NCI-H1417 treated with DMSO at 0.1 percent for 48 hours (cell line): ENCODE results near the gene RAB11A.
"Not testable (repeated sequence)": the region's sequence is repeated elsewhere in the genome, so short reads cannot be mapped to it uniquely, and the experiment has no call there.

Source experiments
- DNase-seq: peaks from one replicate; lab custom pipeline; 2025; lab: John Stamatoyannopoulos, UW

The RAB11A gene

GRCh38 chr15:65845826-65846519, 23.3 kb upstream of the RAB11A start:
- no peak for DNase-seq

- no peak for DNase-seq
These were observed 21.3 kb upstream of the RAB11A start for GRCh38 chr15:65847989-65848388.

- DNase-seq: no peak
These were observed 17.3 kb upstream of the RAB11A start for GRCh38 chr15:65851981-65852380.

GRCh38 chr15:65856821-65857455, 12.4 kb upstream of the RAB11A start:
- DNase-seq: no peak

- no peak for DNase-seq
These were observed 11.4 kb upstream of the RAB11A start for GRCh38 chr15:65857718-65858402.

- no peak for DNase-seq
These were observed 6.6 kb upstream of the RAB11A start for GRCh38 chr15:65862682-65863081.

- no peak for DNase-seq
These were observed 6.2 kb upstream of the RAB11A start for GRCh38 chr15:65863106-65863505.

- DNase-seq: no peak
These were observed 2.0 kb upstream of the RAB11A start for GRCh38 chr15:65867244-65867643.

- DNase-seq: not testable (repeated sequence)
These were observed 1.4 kb upstream of the RAB11A start for GRCh38 chr15:65867933-65868332.

GRCh38 chr15:65868546-65869125, 655 bp upstream of the RAB11A start:
- no peak for DNase-seq

- peak; percentile 20 for DNase-seq
These were observed 922 bp downstream of the RAB11A start for GRCh38 chr15:65869954-65870871.

- no peak for DNase-seq
These were observed 1.7 kb downstream of the RAB11A start for GRCh38 chr15:65870889-65871533.

- not testable (repeated sequence) for DNase-seq
These were observed 2.6 kb downstream of the RAB11A start for GRCh38 chr15:65871886-65872285.

GRCh38 chr15:65872596-65872995, 3.3 kb downstream of the RAB11A start:
- not testable (repeated sequence) for DNase-seq

GRCh38 chr15:65873256-65873655, 4.0 kb downstream of the RAB11A start:
- DNase-seq: no peak

GRCh38 chr15:65875458-65875857, 6.2 kb downstream of the RAB11A start:
- no peak for DNase-seq

GRCh38 chr15:65877749-65878148, 8.5 kb downstream of the RAB11A start:
- DNase-seq: no peak

GRCh38 chr15:65881766-65882434, 12.6 kb downstream of the RAB11A start:
- DNase-seq: no peak

- no peak for DNase-seq
These were observed 14.3 kb downstream of the RAB11A start for GRCh38 chr15:65883571-65883970.

- no peak for DNase-seq
These were observed 15.2 kb downstream of the RAB11A start for GRCh38 chr15:65884511-65884910.
